SK-N-SH (cell line): ENCODE data around the gene RASA3. TPM values are rescaled to one million over a fixed set of nuclear protein-coding genes. Genes with fewer than 3 reads are reported as not detected.

Experiments
- CTCF ChIA-PET: fragments of 300-600, 350-600 bp; formaldehyde crosslinking; extraction: SDS; loops from one replicate; lab custom pipeline; 2021; lab: Yijun Ruan, JAX
- POLR2A ChIA-PET: fragments of 350-600 bp; sonication (Branson Sonifier 250); formaldehyde crosslinking; extraction: SDS; loops from one replicate; lab custom pipeline; 2020; ENCODE audit warnings: antibody characterized with exemption, inconsistent platforms; lab: Yijun Ruan, JAX
- DNase-seq: peaks from one replicate; pipeline ENCODE4 v3.0.0; 2012
- H2AFZ ChIP-seq: fragments of 200-600 bp; sonication (generic); 2 replicates; pipeline ENCODE4 v1.8.1; 2016; ENCODE audit warnings: antibody characterized with exemption, mild to moderate bottlenecking, low read depth
- H3F3A ChIP-seq: fragments of 200-600 bp; sonication (generic); replicated peaks from 2 replicates; pipeline ENCODE3; 2016; ENCODE audit warnings: antibody characterized with exemption, mild to moderate bottlenecking; ENCODE audit not compliant: insufficient read depth
- H3K27ac ChIP-seq, 2 experiments: fragments of 200-500 bp in 1 of 2; fragments of 200-600 bp in 1 of 2; sonication (Bioruptor generic) in 1 of 2; sonication (generic), shearing (Covaris generic) in 1 of 2; 2 replicates each; pipeline versions ENCODE4 v1.5.1 to v1.6.1; 2014 to 2016; ENCODE audit warnings: low read depth in 2 of 2, inconsistent platforms in 1 of 2, low read length in 1 of 2, mild to moderate bottlenecking in 1 of 2, mixed read lengths in 1 of 2
- H3K27me3 ChIP-seq: fragments of 200-600 bp; sonication (generic), shearing (Covaris generic); 2 replicates; pipeline ENCODE4 v1.6.1; 2016; ENCODE audit warnings: mixed run types; ENCODE audit not compliant: insufficient read depth
- H3K36me3 ChIP-seq, 2 experiments: fragments of 200-500 bp in 1 of 2; fragments of 200-600 bp in 1 of 2; sonication (Bioruptor generic) in 1 of 2; sonication (generic) in 1 of 2; replicated peaks in 1 of 2; 2 replicates each; pipeline versions ENCODE3 to v1.5.1; 2014 to 2016; ENCODE audit warnings: low read length in 1 of 2, mild to moderate bottlenecking in 1 of 2; ENCODE audit not compliant: insufficient read depth in 2 of 2, control insufficient read depth in 1 of 2
- H3K4me1 ChIP-seq, 2 experiments: fragments of 200-500 bp in 1 of 2; fragments of 200-600 bp in 1 of 2; sonication (Bioruptor generic) in 1 of 2; sonication (generic), shearing (Covaris generic) in 1 of 2; 2 replicates each; pipeline versions ENCODE4 v1.5.1 to v1.6.1; 2014 to 2016; ENCODE audit warnings: low read depth in 1 of 2, low read length in 1 of 2, mixed run types in 1 of 2; ENCODE audit not compliant: insufficient read depth in 2 of 2, control insufficient read depth in 1 of 2
- H3K4me2 ChIP-seq: fragments of 200-600 bp; sonication (generic), shearing (Covaris generic); 2 replicates; pipeline ENCODE4 v1.6.1; 2017; ENCODE audit warnings: mixed run types
- H3K4me3 ChIP-seq, 2 experiments: fragments of 200-500 bp in 1 of 2; fragments of 200-600 bp in 1 of 2; sonication (Bioruptor generic) in 1 of 2; sonication (generic), shearing (Covaris generic) in 1 of 2; 2 replicates each; pipeline versions ENCODE4 v1.5.1 to v1.8.1; 2014 to 2016; ENCODE audit warnings: low read depth in 2 of 2, inconsistent platforms in 1 of 2, low read length in 1 of 2, mild to moderate bottlenecking in 1 of 2, mixed read lengths in 1 of 2, moderate library complexity in 1 of 2
- H3K79me2 ChIP-seq: fragments of 200-600 bp; sonication (generic); 2 replicates; pipeline ENCODE4 v1.8.1; 2017; ENCODE audit warnings: mild to moderate bottlenecking; ENCODE audit not compliant: insufficient read depth
- H3K9ac ChIP-seq: fragments of 200-600 bp; sonication (generic); 2 replicates; pipeline ENCODE4 v1.6.1; 2017; ENCODE audit warnings: mixed run types
- H3K9me2 ChIP-seq: fragments of 200-600 bp; sonication (generic); 2 replicates; pipeline ENCODE4 v1.6.1; 2017; ENCODE audit warnings: mixed run types
- H3K9me3 ChIP-seq: fragments of 200-600 bp; sonication (generic); 2 replicates; pipeline ENCODE4 v1.6.1; 2017; ENCODE audit warnings: mixed run types, mild to moderate bottlenecking, moderate library complexity
- H4K20me1 ChIP-seq: fragments of 200-600 bp; sonication (generic); 2 replicates; pipeline ENCODE4 v1.6.1; 2017; ENCODE audit warnings: mild to moderate bottlenecking, mixed run types; ENCODE audit not compliant: insufficient read depth
- FOXJ3 ChIP-seq: sonication (generic); formaldehyde crosslinking; IDR thresholded peaks from 2 replicates; pipeline ENCODE4 v1.5.1; 2020; ENCODE audit warnings: mild to moderate bottlenecking, missing genetic modification reagents
- FOXM1 ChIP-seq: IDR thresholded peaks from 2 replicates; pipeline ENCODE4 v1.4.0; 2012; ENCODE audit warnings: low read depth, mild to moderate bottlenecking
- GABPA ChIP-seq: IDR thresholded peaks from 2 replicates; pipeline ENCODE4 v1.4.0; 2012; ENCODE audit warnings: low read depth, mild to moderate bottlenecking
- GATA2 ChIP-seq: sonication (generic); formaldehyde crosslinking; IDR thresholded peaks from 2 replicates; pipeline ENCODE4 v1.5.0; 2020; ENCODE audit warnings: mild to moderate bottlenecking, missing genetic modification reagents
- JUND ChIP-seq: IDR thresholded peaks from 2 replicates; pipeline ENCODE4 v1.4.0; 2012
- MAX ChIP-seq: IDR thresholded peaks from 2 replicates; pipeline ENCODE4 v1.4.0; 2012; ENCODE audit warnings: low read depth
- MEF2A ChIP-seq: IDR thresholded peaks from 2 replicates; pipeline ENCODE4 v1.4.0; 2012; ENCODE audit warnings: low read depth, borderline replicate concordance
- MXI1 ChIP-seq: IDR thresholded peaks from 2 replicates; pipeline ENCODE4 v1.6.1; 2012; ENCODE audit warnings: mild to moderate bottlenecking, low read depth, low read length, improper control_type of control experiment
- RAD21 ChIP-seq: IDR thresholded peaks from 2 replicates; pipeline ENCODE4 v1.6.1; 2012; ENCODE audit warnings: mild to moderate bottlenecking, low read length
- RCOR1 ChIP-seq: fragments of 150-350 bp; IDR thresholded peaks from 2 replicates; pipeline ENCODE4 v1.6.1; 2017; ENCODE audit warnings: antibody characterized with exemption, low read length
- RFX5 ChIP-seq: IDR thresholded peaks from 2 replicates; pipeline ENCODE4 v1.6.1; 2012; ENCODE audit warnings: mild to moderate bottlenecking, improper control_type of control experiment, low read length
- RXRA ChIP-seq: IDR thresholded peaks from 2 replicates; pipeline ENCODE4 v1.4.0; 2012; ENCODE audit warnings: low read depth, mild to moderate bottlenecking, borderline replicate concordance
- SIN3A ChIP-seq: IDR thresholded peaks from 2 replicates; pipeline ENCODE4 v1.6.1; 2012; ENCODE audit warnings: low read depth, mild to moderate bottlenecking, low read length, moderate library complexity, borderline replicate concordance
- TEAD4 ChIP-seq: IDR thresholded peaks from 2 replicates; pipeline ENCODE4 v1.4.0; 2012; ENCODE audit warnings: mild to moderate bottlenecking, borderline replicate concordance; ENCODE audit not compliant: insufficient read depth
- YY1 ChIP-seq: IDR thresholded peaks from 2 replicates; pipeline ENCODE4 v1.4.0; 2012; ENCODE audit warnings: low read depth, mild to moderate bottlenecking
- WGBS: methylation state at CpG from one replicate; pipeline ENCODE4 v1.1.6; 2017; ENCODE audit warnings: low lambda C conversion rate; 5-methylcytosine and 5-hydroxymethylcytosine counted together
- polyA plus RNA-seq, 3 experiments: library from polyadenylated mRNA; depleted of rRNA; stranded (reverse); fragments of >200 nt; gene quantifications; 2 replicates each; pipeline ENCODE4 v1.2.3, GENCODE V29; 2012

Gene RASA3
- polyA plus RNA-seq, 1 of the 3 experiments (the other 2 are of a cell fraction) = 25.1 TPM

- TF ChIP-seq MXI1 (no peak), RAD21 (no peak), TEAD4 (no peak), MEF2A (no peak), JUND (no peak), RCOR1 (no peak), FOXM1 (no peak), GATA2 (CRISPR knock-in tag) (no peak)
Measured at GRCh38 chr13:114058051-114058867, 74.2 kb downstream of the RASA3 start (continued).

GRCh38 chr13:114057166-114058050 is 75.0 kb downstream of the RASA3 start:
- no peak overlapping the region for H3K9ac ChIP-seq
- no peaks in the 10 kb centered on the region for H3K9me3 ChIP-seq
- ChIA-PET POLR2A (no interaction called here), CTCF (interaction anchor here (0.6 kb wide), 1 partner anchor 169 kb away, joined by 3 read pairs; no protein-coding TSS in a partner anchor)
- H3K27me3 ChIP-seq = no peaks in the 10 kb centered on the region
- no peak overlapping the region for H3K4me3 ChIP-seq
- no peak overlapping the region for H3K4me2 ChIP-seq
- peaks cover 4% of the 10 kb centered on the region for H3F3A ChIP-seq
- peaks cover 96% of the 10 kb centered on the region for H3K79me2 ChIP-seq
- DNase-seq = no peak
- no peaks in the 10 kb centered on the region for H3K9me2 ChIP-seq
- peaks cover 5 to 10% of the 10 kb centered on the region in 2 experiments; a peak in 2 of 4 replicates for H3K4me1 ChIP-seq
- WGBS = 89% methylated on average over 19 of the region's 23 CpGs
- no peak for TF ChIP-seq YY1
- no peak for TF ChIP-seq TEAD4
- no peak for TF ChIP-seq RFX5
- TF ChIP-seq SIN3A = no peak
- no peak for TF ChIP-seq GABPA
- no peak for TF ChIP-seq MAX
- TF ChIP-seq RXRA = no peak
- TF ChIP-seq FOXJ3 (CRISPR knock-in tag) = no peak
- no peak for TF ChIP-seq JUND
- peaks cover 20 to 24% of the 10 kb centered on the region in 2 experiments for H3K36me3 ChIP-seq
- no peak overlapping the region for H3K27ac ChIP-seq
- H2AFZ ChIP-seq = no peak overlapping the region
- H4K20me1 ChIP-seq = peaks cover 19% of the 10 kb centered on the region
